Brain microvascular endothelial cell (primary cell): ENCODE data around the gene ARMCX1.

Experiments
- DNase-seq: peaks from one replicate; pipeline ENCODE4 v3.0.0-alpha.2; 2020
- H3K27ac ChIP-seq: fragments of 250-450 bp; sonication (Bioruptor Pico); 2 replicates; pipeline ENCODE4 v1.5.1; 2020; ENCODE audit warnings: mild to moderate bottlenecking, moderate library complexity
- H3K27me3 ChIP-seq: fragments of 250-450 bp; sonication (Bioruptor Pico); replicated peaks from 2 replicates; pipeline ENCODE4 v1.5.1; 2020; ENCODE audit warnings: mild to moderate bottlenecking
- H3K36me3 ChIP-seq: fragments of 250-450 bp; sonication (Bioruptor Pico); replicated peaks from 2 replicates; pipeline ENCODE4 v1.5.1; 2020; ENCODE audit warnings: mild to moderate bottlenecking
- H3K4me3 ChIP-seq: 2 replicates; pipeline ENCODE4 v1.5.1; 2011; ENCODE audit warnings: low read depth, mild to moderate bottlenecking, control low read depth, low read length, moderate library complexity
- CTCF ChIP-seq: IDR thresholded peaks from 2 replicates; pipeline ENCODE4 v1.5.1; 2011; ENCODE audit warnings: low read depth, mild to moderate bottlenecking, moderate library complexity, low read length, control low read depth, inconsistent platforms; ENCODE audit errors: missing control alignments
- in situ Hi-C: cut with HindIII; loops from 2 replicates; pipeline ENCODE4 v1.10.0; 2017; ENCODE audit warnings: low sequenced_read_pairs, low pct_ligation_motif_present

Gene ARMCX1

GRCh38 chrX:101602077-101602476 is 51.7 kb downstream of the ARMCX1 start:
- H3K27ac ChIP-seq: no peak overlapping the region
- no peak for DNase-seq
- no peak overlapping the region for H3K4me3 ChIP-seq
- no peaks in the 10 kb centered on the region for H3K36me3 ChIP-seq
- in situ Hi-C loops: no loop called here
- no peak for TF ChIP-seq CTCF
- H3K27me3 ChIP-seq: no peaks in the 10 kb centered on the region
